WTC11 (cell line): ENCODE data around the gene ACVR1. TPM values are rescaled to one million over a fixed set of nuclear protein-coding genes. Genes with fewer than 3 reads are reported as not detected.

ENCODE experiments used
- ATAC-seq: fragments of 200-7000 bp; cut with Tn5 transposase; 2 replicates; pipeline ENCODE4 v1.10.0; 2021; ENCODE audit warnings: mild to moderate bottlenecking, moderate library complexity
- CTCF ChIA-PET: fragments of 300-600 bp; sonication (Branson Sonifier 250); formaldehyde crosslinking; loops from one replicate; lab custom pipeline; 2021; ENCODE audit warnings: antibody characterized with exemption; lab: Charles Lee
- POLR2A ChIA-PET: fragments of 350-600 bp; sonication (Branson Sonifier 250); formaldehyde crosslinking; loops from one replicate; lab custom pipeline; 2021; ENCODE audit warnings: antibody characterized with exemption; lab: Charles Lee
- DNase-seq: peaks from one replicate; pipeline ENCODE4 v3.0.0; 2021; ENCODE audit warnings: low spot score
- H3K27ac Mint-ChIP-seq: 2 replicates; pipeline ENCODE4 v1.8.0; 2021; ENCODE audit warnings: mixed read lengths
- H3K27me3 Mint-ChIP-seq: 2 replicates; pipeline ENCODE4 v1.8.0; 2021; ENCODE audit warnings: low read depth, mild to moderate bottlenecking, moderate library complexity, mixed read lengths
- H3K36me3 Mint-ChIP-seq: 2 replicates; pipeline ENCODE4 v1.8.0; 2021; ENCODE audit warnings: mixed read lengths
- H3K4me1 Mint-ChIP-seq: 2 replicates; pipeline ENCODE4 v1.8.0; 2022; ENCODE audit warnings: mixed read lengths
- H3K4me3 Mint-ChIP-seq: 2 replicates; pipeline ENCODE4 v1.8.0; 2021; ENCODE audit warnings: mild to moderate bottlenecking, moderate library complexity, mixed read lengths
- H3K9me3 Mint-ChIP-seq: 2 replicates; pipeline ENCODE4 v1.8.0; 2021; ENCODE audit warnings: mixed read lengths
- AFF4 ChIP-seq: sonication (generic); formaldehyde crosslinking; IDR thresholded peaks from 2 replicates; pipeline ENCODE4 v1.8.1; 2023; ENCODE audit warnings: mild to moderate bottlenecking, missing genetic modification reagents, borderline replicate concordance
- ARID4B ChIP-seq: sonication (generic); formaldehyde crosslinking; IDR thresholded peaks from 2 replicates; pipeline ENCODE4 v1.8.0; 2023; ENCODE audit warnings: missing genetic modification reagents, mild to moderate bottlenecking, borderline replicate concordance
- ATF3 ChIP-seq: sonication (generic); formaldehyde crosslinking; conservative IDR thresholded peaks from 2 replicates; pipeline ENCODE4 v1.8.1; 2022; ENCODE audit warnings: mild to moderate bottlenecking, missing genetic modification reagents
- CDX4 ChIP-seq: fragments of 250-450 bp; sonication (Bioruptor Pico); IDR thresholded peaks from 2 replicates; pipeline ENCODE4 v1.9.0; 2021; ENCODE audit warnings: moderate library complexity, mild to moderate bottlenecking, inconsistent platforms, borderline replicate concordance
- GABPB1 ChIP-seq: sonication (generic); formaldehyde crosslinking; IDR thresholded peaks from 2 replicates; pipeline ENCODE4 v1.8.1; 2023; ENCODE audit warnings: mild to moderate bottlenecking, missing genetic modification reagents
- JAZF1 ChIP-seq: fragments of 250-450 bp; sonication (Bioruptor Pico); IDR thresholded peaks from 2 replicates; pipeline ENCODE4 v1.9.0; 2021; ENCODE audit warnings: moderate library complexity, mild to moderate bottlenecking, inconsistent platforms
- JUN ChIP-seq: sonication (generic); formaldehyde crosslinking; IDR thresholded peaks from 2 replicates; pipeline ENCODE4 v1.8.0; 2023; ENCODE audit warnings: mild to moderate bottlenecking, missing genetic modification reagents
- KAT7 ChIP-seq: sonication (generic); formaldehyde crosslinking; IDR thresholded peaks from 2 replicates; pipeline ENCODE4 v1.8.1; 2023; ENCODE audit warnings: missing genetic modification reagents, mild to moderate bottlenecking, borderline replicate concordance
- MLX ChIP-seq: sonication (generic); formaldehyde crosslinking; IDR thresholded peaks from 2 replicates; pipeline ENCODE4 v1.8.1; 2023; ENCODE audit warnings: mild to moderate bottlenecking, missing genetic modification reagents, moderate library complexity
- PRDM15 ChIP-seq: sonication (generic); formaldehyde crosslinking; IDR thresholded peaks from 2 replicates; pipeline ENCODE4 v1.8.0; 2022; ENCODE audit warnings: missing genetic modification reagents
- SMAD3 ChIP-seq: sonication (generic); formaldehyde crosslinking; IDR thresholded peaks from 2 replicates; pipeline ENCODE4 v1.8.0; 2022; ENCODE audit warnings: missing genetic modification reagents, mild to moderate bottlenecking, borderline replicate concordance
- ZBTB43 ChIP-seq: sonication (generic); formaldehyde crosslinking; IDR thresholded peaks from 2 replicates; pipeline ENCODE4 v1.8.1; 2023; ENCODE audit warnings: mild to moderate bottlenecking, missing genetic modification reagents
- ZMAT4 ChIP-seq: fragments of 250-450 bp; sonication (Bioruptor Pico); IDR thresholded peaks from 2 replicates; pipeline ENCODE4 v1.9.0; 2021; ENCODE audit warnings: mild to moderate bottlenecking
- ZNF396 ChIP-seq: fragments of 250-450 bp; sonication (Bioruptor Pico); IDR thresholded peaks from 2 replicates; pipeline ENCODE4 v1.8.0; 2021; ENCODE audit warnings: mild to moderate bottlenecking, moderate library complexity, borderline replicate concordance
- ZNF416 ChIP-seq: fragments of 250-450 bp; sonication (Bioruptor Pico); IDR thresholded peaks from 2 replicates; pipeline ENCODE4 v1.9.0; 2021; ENCODE audit warnings: mild to moderate bottlenecking, inconsistent platforms
- ZSCAN18 ChIP-seq: fragments of 250-450 bp; sonication (Bioruptor Pico); IDR thresholded peaks from 2 replicates; pipeline ENCODE4 v2.1.2; 2022; ENCODE audit warnings: mild to moderate bottlenecking, moderate library complexity
- total RNA-seq: library from RNA; stranded (reverse); gene quantifications from 3 replicates; pipeline ENCODE4 v1.2.3, GENCODE V29; 2021

Gene ACVR1
- total RNA-seq, 1 experiment from 2014 or later = 19.2 TPM

- no peak overlapping the region for H3K27ac Mint-ChIP-seq
- no peak for ATAC-seq
- no peaks in the 10 kb centered on the region for H3K9me3 Mint-ChIP-seq
- POLR2A ChIA-PET = no interaction called here
- no peak overlapping the region for H3K4me3 Mint-ChIP-seq
- CTCF ChIA-PET = no interaction called here
- TF ChIP-seq PRDM15 (CRISPR knock-in tag) = no peak
- no peak for TF ChIP-seq ZNF416 (CRISPR knock-in tag)
- TF ChIP-seq AFF4 (CRISPR knock-in tag) = no peak
- no peak for TF ChIP-seq CDX4
- no peak for TF ChIP-seq JUN
- TF ChIP-seq JAZF1 = no peak
- TF ChIP-seq ARID4B (CRISPR knock-in tag) = no peak
- TF ChIP-seq GABPB1 (CRISPR knock-in tag) = no peak
- TF ChIP-seq ZSCAN18 (CRISPR knock-in tag) = no peak
- no peak for TF ChIP-seq MLX (CRISPR knock-in tag)
- TF ChIP-seq SMAD3 (CRISPR knock-in tag) = no peak
- TF ChIP-seq KAT7 (CRISPR knock-in tag) = no peak
- no peak for TF ChIP-seq ATF3 (CRISPR knock-in tag)
- no peak for TF ChIP-seq ZBTB43 (CRISPR knock-in tag)
- TF ChIP-seq ZMAT4 (CRISPR knock-in tag) = no peak
- TF ChIP-seq ZNF396 = no peak
- TF ChIP-seq, all 79 proteins: peak for 0
- Mint-ChIP-seq H3K36me3 (peaks cover 16% of the 10 kb centered on the region), H3K4me1 (peaks cover 7% of the 10 kb centered on the region), H3K27me3 (no peaks in the 10 kb centered on the region)
- DNase-seq = no peak
Measured at GRCh38 chr2:157813467-157813866, 62.7 kb downstream of the ACVR1 start.
